T follicular helper cell (primary cell): ENCODE measurements around the gene GIGYF1.
"Not testable (repeated sequence)": the region's sequence is repeated elsewhere in the genome, so short reads cannot be mapped to it uniquely, and the experiment has no call there.

Experiments used
- DNase-seq: peaks from one replicate; pipeline ENCODE4 v3.0.0-alpha.2; 2020; ENCODE audit warnings: low read depth

The GIGYF1 gene

DNA sequence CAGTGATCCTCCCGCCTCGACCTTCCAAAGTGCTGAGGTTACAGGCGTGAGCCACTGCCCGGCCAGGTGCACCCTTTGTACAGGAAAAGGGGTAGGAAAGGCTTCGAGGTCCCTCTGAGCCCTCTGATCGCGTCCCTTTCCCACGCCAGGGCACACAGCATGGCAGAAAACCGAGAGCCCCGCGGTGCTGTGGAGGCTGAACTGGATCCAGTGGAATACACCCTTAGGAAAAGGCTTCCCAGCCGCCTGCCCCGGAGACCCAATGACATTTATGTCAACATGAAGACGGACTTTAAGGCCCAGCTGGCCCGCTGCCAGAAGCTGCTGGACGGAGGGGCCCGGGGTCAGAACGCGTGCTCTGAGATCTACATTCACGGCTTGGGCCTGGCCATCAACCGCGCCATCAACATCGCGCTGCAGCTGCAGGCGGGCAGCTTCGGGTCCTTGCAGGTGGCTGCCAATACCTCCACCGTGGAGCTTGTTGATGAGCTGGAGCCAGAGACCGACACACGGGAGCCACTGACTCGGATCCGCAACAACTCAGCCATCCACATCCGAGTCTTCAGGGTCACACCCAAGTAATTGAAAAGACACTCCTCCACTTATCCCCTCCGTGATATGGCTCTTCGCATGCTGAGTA lies 12.7 kb upstream of the GIGYF1 start:
- DNase-seq, result no peak

- DNase-seq, result peak; percentile 98
Observed at GRCh38 chr7:100705753-100706671, 12.0 kb upstream of the GIGYF1 start, which contains the start of gene POP7. Gene POP7, plus strand, starts transcription at chr7:100706121. Its CDS starts 710 bp downstream, at chr7:100706831.

DNA sequence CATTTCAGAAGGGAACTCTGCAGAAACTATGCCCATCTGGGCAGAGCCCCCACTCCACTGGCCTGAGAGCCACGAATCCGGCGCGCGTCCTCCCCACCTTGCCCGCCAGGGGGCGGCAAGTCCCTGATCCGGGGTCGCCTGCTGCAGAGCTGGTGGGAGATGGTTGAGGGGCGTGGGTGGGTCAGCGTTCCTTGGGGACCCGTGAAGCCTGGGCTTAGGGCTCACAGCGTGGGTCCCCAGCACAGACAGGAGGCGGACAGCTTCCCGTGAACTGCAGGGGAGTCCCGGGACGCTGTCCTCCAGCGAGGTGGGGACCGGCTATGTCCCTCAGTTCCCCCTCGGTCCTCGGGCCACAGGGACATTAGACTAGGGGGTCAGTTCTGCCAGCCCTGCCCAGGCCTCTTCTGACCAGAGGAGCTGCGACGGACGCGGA lies 11.3 kb upstream of the GIGYF1 start:
- peak; percentile 59 for DNase-seq

DNA sequence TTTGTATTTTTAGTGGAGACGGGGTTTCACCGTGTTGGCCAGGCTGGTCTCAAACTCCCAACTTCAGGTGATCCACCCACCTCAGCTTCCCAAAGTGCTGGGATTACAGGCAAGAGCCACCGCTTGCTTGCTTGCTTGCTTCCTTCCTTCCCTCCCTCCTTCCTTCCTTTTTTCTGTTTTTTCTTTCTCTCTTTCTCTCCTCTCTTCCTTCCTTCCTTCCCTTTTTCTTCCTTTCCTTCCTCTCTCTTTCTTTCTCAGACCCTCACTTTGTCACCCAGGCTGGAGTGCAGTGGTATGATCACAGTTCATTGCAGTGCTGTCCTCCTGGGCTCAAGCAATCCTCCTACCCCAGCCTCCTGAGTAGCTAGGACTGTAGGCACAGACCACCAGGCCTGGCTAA lies 7.0 kb upstream of the GIGYF1 start:
- not testable (repeated sequence) for DNase-seq

GRCh38 chr7:100699018-100699417 lies 5.0 kb upstream of the GIGYF1 start:
- no peak for DNase-seq

DNA sequence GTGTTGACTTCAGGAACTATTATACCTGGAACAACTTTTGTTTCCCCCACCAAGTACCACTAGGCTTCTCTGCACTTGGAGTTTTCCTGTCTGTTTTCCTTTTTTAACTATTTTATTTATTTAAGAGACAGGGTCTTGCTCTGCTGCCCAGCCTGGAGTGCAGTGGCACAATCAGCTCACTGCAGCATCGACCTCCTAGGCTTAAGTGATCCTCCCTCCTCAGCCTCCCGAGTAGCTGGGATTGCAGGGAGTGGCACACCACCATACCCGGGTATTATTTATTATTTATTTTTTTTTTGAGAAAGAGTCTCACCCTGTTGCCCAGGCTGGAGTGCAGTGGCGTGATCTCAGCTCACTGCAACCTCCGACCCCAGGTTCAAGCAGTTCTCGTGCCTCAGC lies 2.1 kb upstream of the GIGYF1 start:
- DNase-seq, result no peak

DNA sequence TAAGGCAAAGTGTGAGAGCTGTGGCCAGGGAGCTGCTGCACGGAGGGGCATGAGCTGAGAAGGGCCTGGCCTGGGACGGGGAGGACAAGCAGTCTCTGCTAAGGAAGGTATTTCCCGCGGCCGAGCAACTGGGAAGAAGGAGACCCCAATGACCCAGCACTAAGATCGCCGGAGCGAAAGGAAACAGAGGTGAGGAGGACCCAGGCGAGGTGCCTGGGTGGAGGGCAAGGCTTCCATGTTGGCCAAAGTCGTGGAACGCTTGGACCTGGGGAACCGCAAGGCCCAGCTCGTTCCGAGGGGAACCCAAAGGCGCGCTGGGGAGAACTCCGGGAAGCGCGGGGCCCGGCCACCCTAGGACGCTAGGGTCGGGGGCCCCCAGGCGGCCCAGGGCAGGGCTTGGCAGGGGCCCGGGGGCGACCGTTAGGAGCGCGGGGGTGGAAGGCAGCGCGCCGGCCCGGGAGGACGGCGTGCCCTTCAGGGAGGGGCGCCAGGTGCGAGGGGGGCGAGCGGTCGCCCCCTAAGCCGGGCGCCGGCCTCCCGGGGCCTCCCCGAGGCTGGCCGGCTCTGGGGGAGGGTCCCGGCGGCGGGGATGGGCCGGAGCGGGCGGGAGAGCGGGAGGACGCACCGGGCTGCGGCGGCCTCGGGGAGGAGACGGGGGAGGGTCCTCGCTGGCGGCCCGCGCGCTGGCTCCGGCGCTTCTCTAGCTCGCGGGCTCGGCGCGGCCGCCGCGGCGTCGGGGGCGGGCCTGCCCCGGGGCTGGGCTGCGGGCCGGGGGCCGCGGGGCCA lies 545 bp downstream of the GIGYF1 start:
- no peak for DNase-seq

GRCh38 chr7:100692578-100692961 lies 1.5 kb downstream of the GIGYF1 start:
- no peak for DNase-seq

DNA sequence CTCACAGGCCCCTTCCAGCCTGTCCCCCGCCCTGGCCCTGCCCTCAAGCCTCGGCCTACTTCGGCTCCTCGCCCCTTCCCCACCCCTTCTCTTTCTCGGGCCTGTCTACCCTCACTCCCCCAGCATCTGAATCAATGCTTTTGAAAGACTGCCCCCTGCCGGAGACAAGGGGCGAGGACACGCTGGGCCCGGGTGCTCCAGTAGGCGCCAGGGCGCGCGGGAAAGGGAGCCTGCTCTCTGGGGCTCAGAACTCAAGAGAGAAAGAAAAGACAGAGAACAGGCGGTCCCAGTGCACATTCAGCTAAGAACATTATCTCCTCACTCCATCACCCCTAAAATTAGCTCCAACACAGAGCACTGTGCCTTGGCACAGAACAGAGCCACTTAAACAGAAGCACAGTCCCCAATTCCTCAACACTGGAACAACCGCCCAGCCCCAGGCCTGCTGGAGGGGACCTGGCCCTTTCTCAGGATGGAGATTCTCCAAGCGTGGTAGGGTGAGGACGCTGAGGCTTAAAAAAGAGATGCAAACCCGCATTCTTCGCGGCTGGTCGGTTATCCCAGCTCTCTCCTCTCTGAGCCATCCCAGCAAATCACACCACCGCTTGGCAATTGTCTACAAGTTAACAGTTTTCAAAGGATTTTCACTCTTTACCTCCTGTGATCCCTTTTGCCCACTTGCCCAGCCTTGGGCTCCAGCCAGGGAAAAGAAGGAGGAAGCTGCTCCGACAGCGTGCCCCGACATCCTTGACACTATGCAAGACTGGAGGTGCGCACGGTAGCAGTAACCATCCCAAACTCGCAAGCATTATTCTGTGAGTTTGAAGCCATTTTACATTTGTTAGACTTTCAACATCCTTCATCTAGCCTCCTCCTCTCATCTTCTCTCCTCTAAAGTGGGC lies 2.1 kb downstream of the GIGYF1 start:
- peak; percentile 72 for DNase-seq

DNA sequence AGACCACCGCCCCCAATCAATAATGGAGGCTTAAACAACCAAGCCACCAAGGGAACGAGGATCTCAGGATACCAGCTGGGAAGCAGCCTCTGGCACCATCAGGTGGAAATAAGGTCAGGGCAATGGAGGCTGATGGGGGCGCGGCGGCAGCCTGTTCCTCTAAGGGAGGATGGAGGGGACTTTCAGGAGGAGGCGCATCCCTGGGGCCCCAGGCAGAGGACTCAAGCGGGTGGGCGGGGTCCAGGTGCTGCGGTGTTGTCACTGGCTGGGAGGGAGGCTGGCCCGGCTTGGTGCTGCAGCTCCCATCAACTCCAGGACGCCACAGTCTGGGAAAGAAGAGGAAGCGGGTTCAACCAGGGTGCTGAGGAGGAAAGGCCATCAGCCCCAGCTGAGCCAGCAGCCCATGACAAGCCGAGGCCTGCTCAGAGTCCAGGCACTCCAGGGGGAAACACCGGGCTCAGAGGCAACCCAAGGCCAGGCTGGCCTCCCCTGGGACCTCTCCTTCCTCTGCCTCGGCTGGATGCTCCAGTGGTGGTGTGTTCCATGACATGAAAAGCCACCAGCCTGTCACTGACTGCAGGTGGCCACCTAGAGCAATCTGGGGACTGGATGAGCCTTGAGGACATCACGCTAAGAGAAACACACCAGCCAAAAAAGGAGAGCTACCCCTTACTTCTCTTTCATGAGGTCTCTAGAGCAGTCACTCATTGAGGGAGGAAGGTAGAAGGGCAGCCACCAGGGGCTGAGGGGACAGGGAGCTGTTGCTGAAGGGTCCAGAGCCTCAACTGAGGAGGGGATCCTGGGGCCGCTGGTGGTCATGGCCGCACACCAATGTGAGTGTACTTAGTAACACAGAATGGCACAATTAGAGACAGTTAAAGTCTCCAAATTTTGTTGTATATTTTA lies 4.6 kb downstream of the GIGYF1 start:
- DNase-seq, result no peak

GRCh38 chr7:100688326-100688860 lies 5.7 kb downstream of the GIGYF1 start:
- no peak for DNase-seq

DNA sequence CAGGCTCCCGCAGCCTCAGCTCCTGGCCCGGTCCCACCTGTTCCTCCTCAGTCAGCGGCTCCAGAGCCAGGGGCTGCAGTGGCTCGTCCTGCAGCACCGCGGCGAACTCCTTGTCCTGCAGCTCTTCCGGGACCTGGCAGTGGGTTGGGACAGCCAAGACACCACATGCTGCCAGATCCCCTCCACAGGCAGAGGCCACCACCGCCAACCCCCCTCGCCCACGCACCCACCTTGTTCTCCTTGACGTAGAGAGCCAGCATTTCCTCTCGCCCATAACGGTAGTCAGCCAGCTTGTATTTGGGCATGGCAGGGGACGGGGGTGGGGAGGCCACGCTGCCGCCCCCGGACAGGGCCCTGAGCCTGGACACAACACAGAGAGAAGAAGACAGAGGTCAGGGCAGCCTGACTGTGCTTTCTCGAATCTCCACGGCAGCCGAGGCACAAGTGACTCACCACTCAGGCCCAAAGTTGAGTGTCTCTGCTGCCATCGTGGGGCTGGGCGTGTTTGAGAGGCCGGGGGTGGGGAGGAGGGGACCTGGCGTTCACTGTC lies 6.2 kb downstream of the GIGYF1 start:
- no peak for DNase-seq

DNA sequence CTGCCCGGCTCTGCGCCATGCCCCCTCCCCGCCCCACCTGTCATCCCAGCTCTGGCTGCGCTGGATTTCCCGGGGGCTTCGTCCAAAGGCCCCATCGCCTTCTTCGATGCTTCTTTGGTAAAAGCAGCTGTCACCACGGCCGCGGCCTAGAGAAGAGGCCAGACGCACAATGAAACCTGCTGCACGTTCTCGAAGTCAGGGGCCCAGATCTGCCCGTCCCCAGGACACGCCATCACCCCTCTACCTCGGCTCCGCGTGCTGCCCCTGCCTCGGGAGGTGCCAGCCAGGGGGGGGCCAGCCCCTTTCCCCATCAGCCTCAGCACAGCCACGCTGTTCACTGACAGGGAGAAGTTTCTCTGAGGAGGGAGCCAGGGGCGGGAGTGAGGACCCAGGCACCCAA lies 6.8 kb downstream of the GIGYF1 start:
- no peak for DNase-seq

DNA sequence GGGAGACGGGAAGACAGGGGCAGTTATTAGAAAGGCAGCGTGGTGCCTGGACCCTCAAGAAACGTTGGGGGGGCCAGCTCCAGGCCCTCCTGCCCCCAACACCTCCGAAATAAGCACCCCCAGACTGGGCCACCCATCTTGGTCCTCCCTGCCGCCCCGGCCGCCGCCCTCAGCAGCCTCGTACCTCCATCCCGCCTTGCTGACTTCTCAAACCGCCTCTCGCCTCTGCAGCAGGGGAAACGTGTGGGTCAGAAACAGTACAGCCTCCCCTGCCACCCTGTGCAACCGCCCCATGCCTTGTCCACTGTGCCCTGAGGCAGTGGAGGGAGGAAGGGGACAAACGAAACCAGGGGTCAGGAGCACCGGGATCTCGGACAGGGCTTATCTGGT lies 7.2 kb downstream of the GIGYF1 start:
- DNase-seq, result no peak

GRCh38 chr7:100686201-100686821 lies 7.7 kb downstream of the GIGYF1 start:
- DNase-seq, result no peak

DNA sequence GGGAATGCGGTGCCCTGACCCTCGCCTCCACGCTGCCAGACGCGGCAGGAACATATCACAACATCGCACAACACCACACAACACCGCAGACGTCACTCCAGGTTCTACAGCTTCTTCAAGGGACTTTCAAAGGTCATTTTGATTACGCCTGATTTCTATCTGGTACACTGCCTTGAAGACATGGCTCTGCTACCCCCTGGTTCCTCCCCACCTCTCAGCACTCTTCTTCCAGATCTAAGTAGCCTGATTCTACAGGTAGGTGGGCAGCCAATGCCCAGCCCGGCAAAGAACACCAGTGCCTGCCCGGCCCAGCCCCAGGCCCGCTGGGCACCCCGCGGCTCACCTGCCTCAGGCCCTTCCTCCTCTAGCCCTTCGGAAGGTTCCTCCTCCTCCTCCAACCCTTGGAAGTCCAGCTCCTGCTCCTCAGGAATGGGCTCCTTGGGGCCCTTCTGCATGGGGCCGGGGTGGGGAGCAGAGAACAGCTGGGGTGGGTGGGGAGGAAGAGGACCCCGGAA lies 8.4 kb downstream of the GIGYF1 start:
- DNase-seq, result no peak

- DNase-seq, result no peak
Observed at GRCh38 chr7:100685049-100685605, 8.9 kb downstream of the GIGYF1 start.

DNA sequence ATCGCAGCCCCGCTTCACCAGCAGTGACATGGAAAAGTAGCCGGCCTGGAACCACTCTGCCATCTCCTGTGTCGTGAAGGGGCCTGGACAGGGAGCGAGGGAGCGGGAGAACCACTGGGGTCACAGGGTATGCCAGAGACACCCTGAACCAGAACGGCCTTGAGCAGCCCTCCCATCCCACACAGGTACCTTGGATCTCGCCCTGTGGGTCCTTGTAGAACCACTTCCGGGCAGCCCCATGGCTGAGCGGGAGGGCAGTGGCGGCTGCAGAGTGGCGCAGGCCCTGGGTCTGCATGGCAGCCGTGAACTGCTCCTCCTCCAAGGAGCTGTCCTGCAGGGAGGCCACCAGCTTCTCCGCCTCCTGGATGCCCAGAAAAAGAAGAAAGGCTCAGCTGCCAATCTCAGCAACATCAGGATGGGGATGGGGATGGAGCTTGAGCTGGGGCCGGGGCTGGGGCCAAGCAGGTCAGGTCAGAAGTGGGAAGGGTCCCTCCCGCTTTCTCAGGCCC lies 9.5 kb downstream of the GIGYF1 start:
- DNase-seq, result no peak
